Activated naive CD8-positive, alpha-beta T cell treated with anti-CD3 and anti-CD28 coated beads, Interleukin-2, amount 50 U/mL, for 24 hours (primary cell): ENCODE measurements around the gene CTF1.
"Not testable (repeated sequence)": the region's sequence is repeated elsewhere in the genome, so short reads cannot be mapped to it uniquely, and the experiment has no call there.

Experiments used
- ATAC-seq: fragments of 150-1000 bp; cut with Tn5 transposase; one replicate; pipeline ENCODE4 v1.10.0; 2021
- DNase-seq: peaks from one replicate; pipeline ENCODE4 v3.0.0; 2021
- H3K27ac Mint-ChIP-seq: one replicate; pipeline ENCODE4 v1.8.0; 2021; ENCODE audit warnings: mild to moderate bottlenecking, mixed read lengths
- H3K27me3 Mint-ChIP-seq: one replicate; pipeline ENCODE4 v1.8.0; 2021; ENCODE audit warnings: mixed read lengths
- H3K36me3 Mint-ChIP-seq: one replicate; pipeline ENCODE4 v1.8.0; 2021; ENCODE audit warnings: low read depth, mixed read lengths
- H3K4me1 Mint-ChIP-seq: one replicate; pipeline ENCODE4 v1.8.0; 2021; ENCODE audit warnings: mixed read lengths
- H3K4me3 Mint-ChIP-seq: one replicate; pipeline ENCODE4 v1.8.0; 2021; ENCODE audit warnings: mild to moderate bottlenecking, moderate library complexity, mixed read lengths
- H3K9me3 Mint-ChIP-seq: one replicate; pipeline ENCODE4 v1.8.0; 2021; ENCODE audit warnings: mixed read lengths

CTF1 gene

GRCh38 chr16:30926937-30927788 is 30.7 kb downstream of the CTF1 start:
- no peak for DNase-seq
- Mint-ChIP-seq H3K36me3 (peaks cover 6% of the 10 kb centered on the region), H3K4me1 (peaks cover 9% of the 10 kb centered on the region), H3K27me3 (no peaks in the 10 kb centered on the region), H3K27ac (no peak overlapping the region), H3K4me3 (no peak overlapping the region), H3K9me3 (no peaks in the 10 kb centered on the region)
- no peak for ATAC-seq

- Mint-ChIP-seq H3K36me3 (peaks cover 6% of the 10 kb centered on the region), H3K27me3 (no peaks in the 10 kb centered on the region), H3K27ac (no peak overlapping the region), H3K4me3 (no peak overlapping the region), H3K9me3 (no peaks in the 10 kb centered on the region), H3K4me1 (peaks cover 8% of the 10 kb centered on the region)
- ATAC-seq = peak; percentile 34
- DNase-seq = peak; percentile 36
Measured at GRCh38 chr16:30927789-30928378, 31.5 kb downstream of the CTF1 start.

- Mint-ChIP-seq H3K27ac (no peak overlapping the region), H3K27me3 (no peaks in the 10 kb centered on the region), H3K4me3 (no peak overlapping the region), H3K36me3 (peaks cover 6% of the 10 kb centered on the region), H3K4me1 (peaks cover 8% of the 10 kb centered on the region), H3K9me3 (no peaks in the 10 kb centered on the region)
- ATAC-seq (no peak), DNase-seq (no peak)
Measured at GRCh38 chr16:30928390-30928789, 32.0 kb downstream of the CTF1 start.

- DNase-seq = no peak
- Mint-ChIP-seq H3K27ac (no peak overlapping the region), H3K9me3 (no peaks in the 10 kb centered on the region), H3K4me1 (peaks cover 8% of the 10 kb centered on the region), H3K4me3 (no peak overlapping the region), H3K36me3 (peaks cover 6% of the 10 kb centered on the region), H3K27me3 (no peaks in the 10 kb centered on the region)
- ATAC-seq = no peak
Measured at GRCh38 chr16:30929167-30929566, 32.8 kb downstream of the CTF1 start.

GRCh38 chr16:30930160-30930571 is 33.8 kb downstream of the CTF1 start:
- no peaks in the 10 kb centered on the region for H3K27me3 Mint-ChIP-seq
- no peak for ATAC-seq

GRCh38 chr16:30931068-30931650 is 34.7 kb downstream of the CTF1 start:
- ATAC-seq (no peak), DNase-seq (no peak)
- H3K9me3 Mint-ChIP-seq = no peaks in the 10 kb centered on the region
- no peak overlapping the region for H3K4me3 Mint-ChIP-seq
- H3K27me3 Mint-ChIP-seq = no peaks in the 10 kb centered on the region
- peaks cover 6% of the 10 kb centered on the region for H3K4me1 Mint-ChIP-seq
- peaks cover 11% of the 10 kb centered on the region for H3K36me3 Mint-ChIP-seq
- H3K27ac Mint-ChIP-seq = no peak overlapping the region

More at GRCh38 chr16:30930160-30930571, 33.8 kb downstream of the CTF1 start:
- Mint-ChIP-seq H3K36me3 (peaks cover 9% of the 10 kb centered on the region), H3K4me1 (peaks cover 9% of the 10 kb centered on the region), H3K9me3 (no peaks in the 10 kb centered on the region), H3K4me3 (no peak overlapping the region), H3K27ac (no peak overlapping the region)
- DNase-seq = no peak

- no peak overlapping the region for H3K4me3 Mint-ChIP-seq
- peaks cover 14% of the 10 kb centered on the region for H3K36me3 Mint-ChIP-seq
- H3K27ac Mint-ChIP-seq = no peak overlapping the region
- ATAC-seq (no peak), DNase-seq (peak; percentile 51)
- no peaks in the 10 kb centered on the region for H3K27me3 Mint-ChIP-seq
- no peaks in the 10 kb centered on the region for H3K9me3 Mint-ChIP-seq
- H3K4me1 Mint-ChIP-seq = peaks cover 10% of the 10 kb centered on the region
Measured at GRCh38 chr16:30934827-30935557, 38.6 kb downstream of the CTF1 start.

- Mint-ChIP-seq H3K27me3 (no peaks in the 10 kb centered on the region), H3K9me3 (no peaks in the 10 kb centered on the region), H3K4me1 (peaks cover 25% of the 10 kb centered on the region), H3K27ac (no peak overlapping the region), H3K36me3 (peaks cover 13% of the 10 kb centered on the region), H3K4me3 (no peak overlapping the region)
- no peak for ATAC-seq
- no peak for DNase-seq
Measured at GRCh38 chr16:30937692-30938091, 41.3 kb downstream of the CTF1 start.

- DNase-seq, H3K9me3 Mint-ChIP-seq, H3K27me3 Mint-ChIP-seq, H3K4me3 Mint-ChIP-seq, ATAC-seq, H3K27ac Mint-ChIP-seq: not testable (repeated sequence)
- Mint-ChIP-seq H3K4me1 (peaks cover 26% of the 10 kb centered on the region), H3K36me3 (peaks cover 22% of the 10 kb centered on the region)
Measured at GRCh38 chr16:30939571-30939970, 43.2 kb downstream of the CTF1 start.

GRCh38 chr16:30941600-30942425 is 45.4 kb downstream of the CTF1 start:
- Mint-ChIP-seq H3K4me1 (peaks cover 21% of the 10 kb centered on the region), H3K36me3 (peaks cover 22% of the 10 kb centered on the region), H3K27ac (no peak overlapping the region), H3K27me3 (no peaks in the 10 kb centered on the region), H3K9me3 (no peaks in the 10 kb centered on the region), H3K4me3 (no peak overlapping the region)
- ATAC-seq (peak; percentile 88), DNase-seq (peak; percentile 75)

GRCh38 chr16:30942426-30942806 is 46.0 kb downstream of the CTF1 start:
- Mint-ChIP-seq H3K4me1 (peaks cover 21% of the 10 kb centered on the region), H3K36me3 (peaks cover 22% of the 10 kb centered on the region), H3K9me3 (no peaks in the 10 kb centered on the region), H3K4me3 (no peak overlapping the region), H3K27me3 (no peaks in the 10 kb centered on the region), H3K27ac (no peak overlapping the region)
- peak; percentile 37 for ATAC-seq
- DNase-seq = no peak

GRCh38 chr16:30944352-30944751 is 47.9 kb downstream of the CTF1 start:
- Mint-ChIP-seq H3K4me1 (peaks cover 20% of the 10 kb centered on the region), H3K4me3 (no peak overlapping the region), H3K36me3 (peaks cover 20% of the 10 kb centered on the region), H3K27me3 (no peaks in the 10 kb centered on the region), H3K27ac (no peak overlapping the region), H3K9me3 (no peaks in the 10 kb centered on the region)
- ATAC-seq (no peak), DNase-seq (no peak)

GRCh38 chr16:30946671-30947540 is 50.5 kb downstream of the CTF1 start:
- Mint-ChIP-seq H3K4me1 (peaks cover 26% of the 10 kb centered on the region), H3K27me3 (no peaks in the 10 kb centered on the region), H3K36me3 (peaks cover 17% of the 10 kb centered on the region), H3K4me3 (no peak overlapping the region), H3K9me3 (no peaks in the 10 kb centered on the region), H3K27ac (no peak overlapping the region)
- no peak for DNase-seq
- no peak for ATAC-seq
